H9 (cell line): Measurements from ENCODE around the gene LIM2. TPM values are rescaled to one million over a fixed set of nuclear protein-coding genes. Genes with fewer than 3 reads are reported as not detected.

Source experiments
- DNase-seq: peaks from one replicate; pipeline ENCODE4 v3.0.0-alpha.2; 2017
- H2AFZ ChIP-seq: one replicate; pipeline ENCODE4 v1.6.1; 2013; ENCODE audit warnings: mild to moderate bottlenecking, low read length, control low read depth, moderate library complexity
- H2AK5ac ChIP-seq: 2 replicates; pipeline ENCODE4 v1.6.1; 2013; ENCODE audit warnings: low read length, control low read depth, mixed read lengths; ENCODE audit not compliant: insufficient read length
- H2BK120ac ChIP-seq: one replicate; pipeline ENCODE4 v1.6.1; 2013; ENCODE audit warnings: low read depth, mild to moderate bottlenecking, low read length, control low read depth, inconsistent platforms; ENCODE audit not compliant: poor library complexity, severe bottlenecking
- H2BK12ac ChIP-seq: 2 replicates; pipeline ENCODE4 v1.6.1; 2013; ENCODE audit warnings: low read length, control low read depth, mixed read lengths, low read depth; ENCODE audit not compliant: insufficient read length
- H2BK15ac ChIP-seq: 2 replicates; pipeline ENCODE4 v1.6.1; 2013; ENCODE audit warnings: low read depth, low read length, control low read depth
- H2BK20ac ChIP-seq: one replicate; pipeline ENCODE4 v1.6.1; 2013; ENCODE audit warnings: low read depth, mild to moderate bottlenecking, low read length, control low read depth, inconsistent platforms; ENCODE audit not compliant: poor library complexity, severe bottlenecking
- H2BK5ac ChIP-seq: 2 replicates; pipeline ENCODE4 v1.6.1; 2013; ENCODE audit warnings: low read length, control low read depth, mixed read lengths; ENCODE audit not compliant: insufficient read length
- H3K14ac ChIP-seq: 2 replicates; pipeline ENCODE4 v1.6.1; 2013; ENCODE audit warnings: low read length, control low read depth; ENCODE audit not compliant: insufficient read depth
- H3K18ac ChIP-seq: 2 replicates; pipeline ENCODE4 v1.6.1; 2013; ENCODE audit warnings: low read depth, mild to moderate bottlenecking, mixed read lengths, low read length, control low read depth; ENCODE audit not compliant: insufficient read length
- H3K23ac ChIP-seq: 2 replicates; pipeline ENCODE4 v1.6.1; 2013; ENCODE audit warnings: low read length, control low read depth, mixed read lengths, low read depth; ENCODE audit not compliant: insufficient read length
- H3K23me2 ChIP-seq: 2 replicates; pipeline ENCODE4 v1.6.1; 2013; ENCODE audit warnings: low read depth, mild to moderate bottlenecking, mixed read lengths, low read length, control low read depth; ENCODE audit not compliant: insufficient read length, poor library complexity, severe bottlenecking
- H3K27ac ChIP-seq: 2 replicates; pipeline ENCODE4 v1.5.1; 2013; ENCODE audit warnings: low read length, control low read depth, mixed read lengths, low read depth; ENCODE audit not compliant: insufficient read length
- H3K27me3 ChIP-seq: 2 replicates; pipeline ENCODE4 v1.6.1; 2013; ENCODE audit warnings: low read length, control low read depth, inconsistent platforms; ENCODE audit not compliant: insufficient read depth
- H3K4ac ChIP-seq: 2 replicates; pipeline ENCODE4 v1.6.1; 2013; ENCODE audit warnings: low read depth, mild to moderate bottlenecking, control low read depth, inconsistent platforms, low read length, moderate library complexity
- H3K4me1 ChIP-seq: 2 replicates; pipeline ENCODE4 v1.6.1; 2013; ENCODE audit warnings: low read length, control low read depth, inconsistent platforms; ENCODE audit not compliant: insufficient read depth
- H3K4me2 ChIP-seq: 2 replicates; pipeline ENCODE4 v1.6.1; 2013; ENCODE audit warnings: low read length, control low read depth, mixed read lengths; ENCODE audit not compliant: insufficient read length, insufficient read depth
- H3K56ac ChIP-seq: 2 replicates; pipeline ENCODE4 v1.6.1; 2013; ENCODE audit warnings: low read depth, mild to moderate bottlenecking, mixed read lengths, low read length, control low read depth; ENCODE audit not compliant: insufficient read length
- H3K79me1 ChIP-seq: 2 replicates; pipeline ENCODE4 v1.6.1; 2013; ENCODE audit warnings: low read depth, mild to moderate bottlenecking, moderate library complexity, low read length, control low read depth, inconsistent platforms; ENCODE audit not compliant: insufficient read depth, poor library complexity, severe bottlenecking
- H3K79me2 ChIP-seq: 2 replicates; pipeline ENCODE4 v1.6.1; 2013; ENCODE audit warnings: low read length, control low read depth, inconsistent platforms; ENCODE audit not compliant: insufficient read depth
- H3K9ac ChIP-seq: 2 replicates; pipeline ENCODE4 v1.6.1; 2013; ENCODE audit warnings: low read length, control low read depth, mixed read lengths; ENCODE audit not compliant: insufficient read length; ENCODE audit errors: extremely low read depth
- H3K9me3 ChIP-seq: one replicate; pipeline ENCODE4 v1.6.1; 2013; ENCODE audit warnings: low read depth, low read length, inconsistent platforms; ENCODE audit not compliant: control insufficient read depth
- H3T11ph ChIP-seq: one replicate; pipeline ENCODE4 v1.6.1; 2013; ENCODE audit warnings: mild to moderate bottlenecking, low read length, control low read depth, inconsistent platforms
- H4K20me1 ChIP-seq: one replicate; pipeline ENCODE4 v1.6.1; 2013; ENCODE audit not compliant: control insufficient read depth, insufficient read length, insufficient read depth
- H4K5ac ChIP-seq: 2 replicates; pipeline ENCODE4 v1.6.1; 2013; ENCODE audit warnings: low read depth, mild to moderate bottlenecking, mixed read lengths, low read length, control low read depth; ENCODE audit not compliant: insufficient read length
- H4K8ac ChIP-seq: replicated peaks from 2 replicates; pipeline ENCODE4 v1.6.1; 2013; ENCODE audit warnings: low read length, control low read depth, mixed read lengths, low read depth; ENCODE audit not compliant: insufficient read length
- H4K91ac ChIP-seq: 2 replicates; pipeline ENCODE4 v1.6.1; 2013; ENCODE audit warnings: low read depth, mild to moderate bottlenecking, moderate library complexity, mixed read lengths, low read length, control low read depth; ENCODE audit not compliant: insufficient read length
- H3K27ac Mint-ChIP-seq, 3 experiments: 2 replicates in 2 of 3; 3 replicates in 1 of 3; pipeline ENCODE4 v1.8.0; 2020 to 2021; ENCODE audit warnings: mixed read lengths in 3 of 3, mild to moderate bottlenecking in 1 of 3, moderate library complexity in 1 of 3
- H3K27me3 Mint-ChIP-seq: 2 replicates; pipeline ENCODE4 v1.8.0; 2021; ENCODE audit warnings: low read depth, mild to moderate bottlenecking, moderate library complexity, mixed read lengths
- H3K36me3 Mint-ChIP-seq, 3 experiments: 2 replicates in 2 of 3; 3 replicates in 1 of 3; pipeline ENCODE4 v1.8.0; 2020 to 2021; ENCODE audit warnings: low read depth in 3 of 3, mixed read lengths in 3 of 3; ENCODE audit not compliant: insufficient read depth in 1 of 3
- H3K4me1 Mint-ChIP-seq, 2 experiments: 2 replicates each; pipeline ENCODE4 v1.8.0; 2020; ENCODE audit warnings: mixed read lengths in 2 of 2
- H3K4me3 Mint-ChIP-seq, 2 experiments: 2 replicates in 1 of 2; 3 replicates in 1 of 2; pipeline ENCODE4 v1.8.0; 2020 to 2021; ENCODE audit warnings: mild to moderate bottlenecking in 2 of 2, mixed read lengths in 2 of 2, moderate library complexity in 1 of 2
- H3K9me3 Mint-ChIP-seq, 2 experiments: 2 replicates in 1 of 2; 3 replicates in 1 of 2; pipeline ENCODE4 v1.8.0; 2020; ENCODE audit warnings: mild to moderate bottlenecking in 2 of 2, mixed read lengths in 2 of 2, moderate library complexity in 1 of 2
- WGBS: extraction: QIAGEN DNeasy Blood & Tissue Kit; methylation state at CpG from one replicate; pipeline ENCODE4 v1.1.7; 2013; ENCODE audit warnings: missing lambda C conversion rate, low lambda C conversion rate, mixed read lengths; ENCODE audit not compliant: insufficient read length; ENCODE audit errors: extremely low coverage; 5-methylcytosine and 5-hydroxymethylcytosine counted together
- total RNA-seq: library from RNA; stranded (reverse); gene quantifications from 2 replicates; pipeline ENCODE4 v1.2.1, GENCODE V29; 2021
- TF ChIP-seq, protein P1 (sequence below): fragments of 200-600 bp; sonication (generic); conservative IDR thresholded peaks from 3 replicates; pipeline ENCODE4 v1.8.0; 2021; ENCODE audit warnings: antibody characterized with exemption, mild to moderate bottlenecking

LIM2 gene
- total RNA-seq, 1 experiment from 2014 or later = not detected

DNA sequence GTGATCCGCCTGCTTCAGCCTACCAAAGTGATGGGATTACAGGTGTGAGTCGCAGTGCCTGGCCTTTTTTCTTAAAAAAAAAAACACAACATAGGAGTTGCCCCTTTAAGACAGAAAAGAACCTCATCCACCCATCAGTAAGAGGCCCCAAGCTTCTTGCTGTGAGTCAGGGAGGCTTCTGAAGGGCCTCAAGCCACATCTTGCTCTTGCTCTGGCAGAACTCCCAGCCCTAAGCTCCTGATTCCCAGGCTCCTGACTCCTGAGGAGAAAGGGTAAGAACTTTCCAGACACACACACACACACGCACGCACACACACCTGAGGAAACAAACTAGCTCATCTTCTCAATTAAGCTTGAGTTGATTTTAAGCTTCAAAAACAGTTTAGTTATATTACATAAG lies 28.5 kb downstream of the LIM2 start:
- H3K23me2 ChIP-seq = no peaks in the 10 kb centered on the region
- DNase-seq = no peak
- H3K27me3 ChIP-seq = no peaks in the 10 kb centered on the region
- no peak overlapping the region for H3T11ph ChIP-seq
- H3K9me3 ChIP-seq = no peaks in the 10 kb centered on the region
- no peaks in the 10 kb centered on the region for H3K36me3 Mint-ChIP-seq
- H3K56ac ChIP-seq = no peak overlapping the region
- H2BK5ac ChIP-seq = no peak overlapping the region
- H2BK20ac ChIP-seq = no peak overlapping the region
- H3K4me1 ChIP-seq = no peaks in the 10 kb centered on the region
- no peak overlapping the region for H2BK15ac ChIP-seq
- H3K4me1 Mint-ChIP-seq = peaks cover 25 to 26% of the 10 kb centered on the region in 2 experiments
- no peak overlapping the region for H2AK5ac ChIP-seq
- no peak overlapping the region for H4K91ac ChIP-seq
- TF ChIP-seq, protein P1, sequence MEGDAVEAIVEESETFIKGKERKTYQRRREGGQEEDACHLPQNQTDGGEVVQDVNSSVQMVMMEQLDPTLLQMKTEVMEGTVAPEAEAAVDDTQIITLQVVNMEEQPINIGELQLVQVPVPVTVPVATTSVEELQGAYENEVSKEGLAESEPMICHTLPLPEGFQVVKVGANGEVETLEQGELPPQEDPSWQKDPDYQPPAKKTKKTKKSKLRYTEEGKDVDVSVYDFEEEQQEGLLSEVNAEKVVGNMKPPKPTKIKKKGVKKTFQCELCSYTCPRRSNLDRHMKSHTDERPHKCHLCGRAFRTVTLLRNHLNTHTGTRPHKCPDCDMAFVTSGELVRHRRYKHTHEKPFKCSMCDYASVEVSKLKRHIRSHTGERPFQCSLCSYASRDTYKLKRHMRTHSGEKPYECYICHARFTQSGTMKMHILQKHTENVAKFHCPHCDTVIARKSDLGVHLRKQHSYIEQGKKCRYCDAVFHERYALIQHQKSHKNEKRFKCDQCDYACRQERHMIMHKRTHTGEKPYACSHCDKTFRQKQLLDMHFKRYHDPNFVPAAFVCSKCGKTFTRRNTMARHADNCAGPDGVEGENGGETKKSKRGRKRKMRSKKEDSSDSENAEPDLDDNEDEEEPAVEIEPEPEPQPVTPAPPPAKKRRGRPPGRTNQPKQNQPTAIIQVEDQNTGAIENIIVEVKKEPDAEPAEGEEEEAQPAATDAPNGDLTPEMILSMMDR = no peak
- H3K27me3 Mint-ChIP-seq = no peaks in the 10 kb centered on the region
- no peak overlapping the region for H2BK12ac ChIP-seq
- H3K79me1 ChIP-seq = no peaks in the 10 kb centered on the region
- no peaks in the 10 kb centered on the region for H4K20me1 ChIP-seq
- no peak overlapping the region for H3K18ac ChIP-seq
- H2BK120ac ChIP-seq = no peak overlapping the region
- no peak overlapping the region for H3K4me3 Mint-ChIP-seq
- H3K27ac ChIP-seq = no peak overlapping the region
- peak overlapping the region in 1 of 3 experiments; percentile 84; a peak in 1 of 7 replicates for H3K27ac Mint-ChIP-seq
- H3K9me3 Mint-ChIP-seq = no peaks in the 10 kb centered on the region
- no peak overlapping the region for H4K5ac ChIP-seq
- no peaks in the 10 kb centered on the region for H3K79me2 ChIP-seq
- H3K9ac ChIP-seq = no peak overlapping the region
- no peak overlapping the region for H3K23ac ChIP-seq
- no peak overlapping the region for H3K4me2 ChIP-seq
- no peak overlapping the region for H3K4ac ChIP-seq
- no peak overlapping the region for H4K8ac ChIP-seq
- H2AFZ ChIP-seq = no peak overlapping the region
- H3K14ac ChIP-seq = no peak overlapping the region
- no CpG with 5 or more reads among the region's 4 CpGs for WGBS
